HL-60 (cell line): ENCODE measurements around the gene ODC1.

ENCODE experiments used
- DNase-seq, 2 experiments: peaks; one replicate each; pipeline ENCODE4 v3.0.0-alpha.2; 2010 to 2020; ENCODE audit warnings: low read depth in 1 of 2, low spot score in 1 of 2
- H3K27ac ChIP-seq: fragments of 250-450 bp; sonication (Bioruptor Pico); replicated peaks from 2 replicates; pipeline ENCODE4 v1.5.1; 2020; ENCODE audit warnings: mild to moderate bottlenecking, moderate library complexity
- H3K27me3 ChIP-seq: fragments of 250-450 bp; sonication (Bioruptor Pico); 2 replicates; pipeline ENCODE4 v1.5.1; 2021; ENCODE audit warnings: mild to moderate bottlenecking, moderate library complexity; ENCODE audit not compliant: insufficient read depth, poor library complexity, severe bottlenecking
- H3K4me3 ChIP-seq: replicated peaks from 2 replicates; pipeline ENCODE4 v1.5.1; 2011; ENCODE audit warnings: mild to moderate bottlenecking, control low read depth, low read length; ENCODE audit not compliant: insufficient read depth
- GABPA ChIP-seq: IDR thresholded peaks from 2 replicates; pipeline ENCODE4 v1.6.1; 2012; ENCODE audit warnings: low read depth
- POLR2AphosphoS5 ChIP-seq: IDR thresholded peaks from 2 replicates; pipeline ENCODE4 v1.6.1; 2012; ENCODE audit warnings: low read depth
- SPI1 ChIP-seq: IDR thresholded peaks from 2 replicates; pipeline ENCODE4 v1.6.1; 2012; ENCODE audit warnings: low read depth, mild to moderate bottlenecking, borderline replicate concordance
- TF ChIP-seq, protein P1 (sequence below): IDR thresholded peaks from 2 replicates; pipeline ENCODE4 v1.6.1; 2012; ENCODE audit warnings: low read depth; ENCODE audit not compliant: insufficient replicate concordance
- TF ChIP-seq, protein P2 (sequence below): IDR thresholded peaks from one replicate; pipeline ENCODE4 v1.5.1; 2011; ENCODE audit warnings: low read length, control low read depth, inconsistent platforms; ENCODE audit not compliant: insufficient read depth

Gene ODC1

DNA sequence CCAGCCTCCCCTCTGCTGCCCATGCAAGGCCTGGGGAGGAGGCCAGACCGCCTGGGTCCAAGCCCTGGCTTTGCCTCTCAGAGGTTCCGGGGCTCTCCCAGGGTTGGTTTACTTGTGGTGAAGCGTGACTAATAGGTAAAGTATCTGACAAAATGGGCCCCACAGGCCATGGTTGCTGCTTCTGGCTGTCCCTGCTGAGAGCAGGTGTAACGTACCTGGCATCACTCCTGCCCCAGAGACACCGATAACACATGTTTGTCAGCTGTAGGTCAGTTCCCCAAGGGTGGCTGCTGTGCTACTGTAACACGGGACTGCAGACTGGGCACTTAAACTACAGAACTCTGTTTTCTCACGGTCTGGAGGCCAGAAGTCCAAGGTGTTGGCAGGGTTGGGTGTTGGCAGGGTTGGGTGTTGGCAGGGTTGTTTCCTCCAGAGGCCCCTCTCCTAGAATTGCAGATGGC, 34.1 kb downstream of the ODC1 start:
- TF ChIP-seq GABPA (no peak), POLR2AphosphoS5 (no peak), SPI1 (no peak)
- TF ChIP-seq, protein P1, sequence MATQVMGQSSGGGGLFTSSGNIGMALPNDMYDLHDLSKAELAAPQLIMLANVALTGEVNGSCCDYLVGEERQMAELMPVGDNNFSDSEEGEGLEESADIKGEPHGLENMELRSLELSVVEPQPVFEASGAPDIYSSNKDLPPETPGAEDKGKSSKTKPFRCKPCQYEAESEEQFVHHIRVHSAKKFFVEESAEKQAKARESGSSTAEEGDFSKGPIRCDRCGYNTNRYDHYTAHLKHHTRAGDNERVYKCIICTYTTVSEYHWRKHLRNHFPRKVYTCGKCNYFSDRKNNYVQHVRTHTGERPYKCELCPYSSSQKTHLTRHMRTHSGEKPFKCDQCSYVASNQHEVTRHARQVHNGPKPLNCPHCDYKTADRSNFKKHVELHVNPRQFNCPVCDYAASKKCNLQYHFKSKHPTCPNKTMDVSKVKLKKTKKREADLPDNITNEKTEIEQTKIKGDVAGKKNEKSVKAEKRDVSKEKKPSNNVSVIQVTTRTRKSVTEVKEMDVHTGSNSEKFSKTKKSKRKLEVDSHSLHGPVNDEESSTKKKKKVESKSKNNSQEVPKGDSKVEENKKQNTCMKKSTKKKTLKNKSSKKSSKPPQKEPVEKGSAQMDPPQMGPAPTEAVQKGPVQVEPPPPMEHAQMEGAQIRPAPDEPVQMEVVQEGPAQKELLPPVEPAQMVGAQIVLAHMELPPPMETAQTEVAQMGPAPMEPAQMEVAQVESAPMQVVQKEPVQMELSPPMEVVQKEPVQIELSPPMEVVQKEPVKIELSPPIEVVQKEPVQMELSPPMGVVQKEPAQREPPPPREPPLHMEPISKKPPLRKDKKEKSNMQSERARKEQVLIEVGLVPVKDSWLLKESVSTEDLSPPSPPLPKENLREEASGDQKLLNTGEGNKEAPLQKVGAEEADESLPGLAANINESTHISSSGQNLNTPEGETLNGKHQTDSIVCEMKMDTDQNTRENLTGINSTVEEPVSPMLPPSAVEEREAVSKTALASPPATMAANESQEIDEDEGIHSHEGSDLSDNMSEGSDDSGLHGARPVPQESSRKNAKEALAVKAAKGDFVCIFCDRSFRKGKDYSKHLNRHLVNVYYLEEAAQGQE, result no peak
- TF ChIP-seq, protein P2, sequence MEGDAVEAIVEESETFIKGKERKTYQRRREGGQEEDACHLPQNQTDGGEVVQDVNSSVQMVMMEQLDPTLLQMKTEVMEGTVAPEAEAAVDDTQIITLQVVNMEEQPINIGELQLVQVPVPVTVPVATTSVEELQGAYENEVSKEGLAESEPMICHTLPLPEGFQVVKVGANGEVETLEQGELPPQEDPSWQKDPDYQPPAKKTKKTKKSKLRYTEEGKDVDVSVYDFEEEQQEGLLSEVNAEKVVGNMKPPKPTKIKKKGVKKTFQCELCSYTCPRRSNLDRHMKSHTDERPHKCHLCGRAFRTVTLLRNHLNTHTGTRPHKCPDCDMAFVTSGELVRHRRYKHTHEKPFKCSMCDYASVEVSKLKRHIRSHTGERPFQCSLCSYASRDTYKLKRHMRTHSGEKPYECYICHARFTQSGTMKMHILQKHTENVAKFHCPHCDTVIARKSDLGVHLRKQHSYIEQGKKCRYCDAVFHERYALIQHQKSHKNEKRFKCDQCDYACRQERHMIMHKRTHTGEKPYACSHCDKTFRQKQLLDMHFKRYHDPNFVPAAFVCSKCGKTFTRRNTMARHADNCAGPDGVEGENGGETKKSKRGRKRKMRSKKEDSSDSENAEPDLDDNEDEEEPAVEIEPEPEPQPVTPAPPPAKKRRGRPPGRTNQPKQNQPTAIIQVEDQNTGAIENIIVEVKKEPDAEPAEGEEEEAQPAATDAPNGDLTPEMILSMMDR, result no peak
- Histone ChIP-seq H3K4me3 (no peak overlapping the region), H3K27me3 (no peaks in the 10 kb centered on the region), H3K27ac (no peak overlapping the region)
- no peak for DNase-seq

DNA sequence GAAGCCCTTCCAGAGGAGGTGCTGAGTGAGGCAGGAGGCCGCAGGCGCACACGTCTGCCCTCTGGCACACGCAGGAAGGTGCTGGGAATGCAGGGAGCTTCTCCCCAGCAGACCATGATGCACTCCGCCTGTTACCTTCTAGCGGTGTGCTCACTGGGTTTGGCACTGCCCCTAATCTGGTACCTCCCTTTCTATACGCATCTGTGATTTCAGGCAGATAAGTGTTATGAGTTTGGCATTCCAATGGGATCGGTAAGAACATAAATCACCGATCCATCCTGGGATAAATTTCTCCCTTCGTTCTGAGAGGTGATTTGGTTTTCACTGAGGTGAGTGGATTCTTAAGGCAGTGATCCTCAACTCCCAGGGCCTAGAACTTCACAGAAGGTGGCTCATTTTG, 34.6 kb downstream of the ODC1 start:
- TF ChIP-seq SPI1 (no peak), GABPA (no peak), POLR2AphosphoS5 (no peak)
- TF ChIP-seq, protein P1, result no peak
- TF ChIP-seq, protein P2, result no peak
- Histone ChIP-seq H3K27ac (no peak overlapping the region), H3K27me3 (no peaks in the 10 kb centered on the region), H3K4me3 (no peak overlapping the region)
- no peak for DNase-seq

DNA sequence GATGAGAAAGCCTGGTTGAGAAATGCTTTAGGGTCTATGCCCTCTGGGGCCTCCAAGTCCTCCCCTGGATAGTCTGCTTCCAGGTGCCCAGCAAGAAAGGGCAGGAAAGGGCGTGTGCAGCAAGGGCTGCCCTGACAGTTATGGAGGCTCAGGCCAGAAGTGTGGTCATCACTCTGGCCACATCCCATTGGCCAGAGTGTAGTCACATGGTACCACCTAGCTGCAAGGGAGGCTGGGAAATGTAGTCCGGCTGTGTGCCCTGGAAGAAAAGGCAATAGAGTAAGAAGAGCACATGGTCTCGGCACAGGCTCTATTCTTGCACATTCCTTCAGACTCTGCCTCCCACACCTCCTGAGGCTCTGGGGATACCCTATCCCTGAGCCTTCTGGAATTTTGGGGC, 35.7 kb downstream of the ODC1 start:
- no peak for TF ChIP-seq POLR2AphosphoS5
- no peak overlapping the region for H3K27ac ChIP-seq
- no peak overlapping the region for H3K4me3 ChIP-seq
- DNase-seq, result peak in 1 of 2 experiments; percentile 31
- no peaks in the 10 kb centered on the region for H3K27me3 ChIP-seq

DNA sequence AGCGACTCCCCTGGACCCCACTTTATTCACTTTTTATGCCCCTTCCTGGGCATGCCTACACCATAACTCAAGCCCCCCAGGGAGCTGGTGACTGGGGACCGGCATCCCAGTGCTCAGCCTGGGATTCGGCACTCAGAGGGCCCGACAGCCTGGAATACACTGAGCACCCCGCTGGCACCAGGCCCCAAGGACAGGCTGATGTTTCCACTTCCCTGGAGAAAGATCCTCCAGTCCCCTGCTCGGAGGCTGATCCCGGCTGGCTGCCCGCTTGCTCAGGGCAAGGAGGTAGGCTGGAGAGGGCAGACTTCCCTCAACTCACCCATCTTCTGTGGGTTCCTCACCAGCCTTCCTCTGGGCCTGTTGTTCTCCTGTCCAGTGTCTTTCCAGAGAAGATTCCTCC, 36.6 kb downstream of the ODC1 start:
- TF ChIP-seq SPI1 (no peak), GABPA (no peak), POLR2AphosphoS5 (no peak)
- TF ChIP-seq, protein P1, result no peak
- TF ChIP-seq, protein P2, result no peak

More for the DNA sequence above, 36.6 kb downstream of the ODC1 start:
- Histone ChIP-seq H3K4me3 (no peak overlapping the region), H3K27ac (no peak overlapping the region), H3K27me3 (no peaks in the 10 kb centered on the region)
- no peak for DNase-seq
